Omental fat pad (tissue), 4 donors: ENCODE results near the gene AMH. TPM values are rescaled to one million over a fixed set of nuclear protein-coding genes. Genes with fewer than 3 reads are reported as not detected.
"Not testable (repeated sequence)": the region's sequence is repeated elsewhere in the genome, so short reads cannot be mapped to it uniquely, and the experiment has no call there.

Experiments
- ATAC-seq: fragments of 150-250 bp; one replicate; pipeline ENCODE4 v1.9.1; 2016; ENCODE audit warnings: mild to moderate bottlenecking, moderate library complexity; ENCODE audit not compliant: low FRiP score
- DNase-seq: peaks from one replicate; pipeline ENCODE4 v3.0.0-alpha.2; 2019; ENCODE audit warnings: low spot score
- CTCF ChIP-seq, 3 donors: fragments of 450-650 bp; IDR thresholded peaks; one replicate each; pipeline ENCODE4 v1.5.1; 2016 to 2017; ENCODE audit warnings: antibody characterized with exemption in 3 of 3, mild to moderate bottlenecking in 3 of 3, moderate library complexity in 2 of 3
- total RNA-seq, 4 donors: library from RNA; depleted of rRNA; stranded (reverse); fragments of >200 nt; gene quantifications; one replicate each; pipeline ENCODE4 v1.1.0, GENCODE V29; 2016

AMH gene
- total RNA-seq, result 1 to 10 TPM in 1 of 4 donors, under 1 TPM in 2, not detected in 1; 0.25 to 1.1 (median 0.72) TPM

GRCh38 chr19:2249010-2249866, at the start of gene AMH:
Gene AMH (plus strand): TSS chr19:2249323. CDS start chr19:2249333, 10 bp downstream.
- ATAC-seq (no peak), DNase-seq (no peak)
- no peak for TF ChIP-seq CTCF (IDR thresholded peaks at IDR 0.05)

GRCh38 chr19:2199861-2200623, 49.1 kb upstream of the AMH start:
- ATAC-seq, result no peak
- TF ChIP-seq CTCF (IDR thresholded peaks at IDR 0.05), result no peak

GRCh38 chr19:2200624-2201294, 48.4 kb upstream of the AMH start:
- ATAC-seq, DNase-seq: not testable (repeated sequence)

More at GRCh38 chr19:2199861-2200623, 49.1 kb upstream of the AMH start:
- no peak for DNase-seq

GRCh38 chr19:2201473-2202148, 47.5 kb upstream of the AMH start:
- ATAC-seq, result no peak
- no peak for DNase-seq
- no peak for TF ChIP-seq CTCF (IDR thresholded peaks at IDR 0.05)

GRCh38 chr19:2202366-2202765, 46.8 kb upstream of the AMH start:
- TF ChIP-seq CTCF (IDR thresholded peaks at IDR 0.05), result no peak
- no peak for ATAC-seq
- no peak for DNase-seq

- DNase-seq (no peak), ATAC-seq (no peak)
- TF ChIP-seq CTCF (IDR thresholded peaks at IDR 0.05), result no peak
Observed at GRCh38 chr19:2207008-2207407, 42.1 kb upstream of the AMH start.
